ENCODE measurements around the gene ZNF791. TPM values are rescaled to one million over a fixed set of nuclear protein-coding genes. Genes with fewer than 3 reads are reported as not detected.

ZNF791 gene
- total and polyA plus RNA-seq, 2 donors from 2014 or later, result 6.5 to 34.7 TPM

DNA sequence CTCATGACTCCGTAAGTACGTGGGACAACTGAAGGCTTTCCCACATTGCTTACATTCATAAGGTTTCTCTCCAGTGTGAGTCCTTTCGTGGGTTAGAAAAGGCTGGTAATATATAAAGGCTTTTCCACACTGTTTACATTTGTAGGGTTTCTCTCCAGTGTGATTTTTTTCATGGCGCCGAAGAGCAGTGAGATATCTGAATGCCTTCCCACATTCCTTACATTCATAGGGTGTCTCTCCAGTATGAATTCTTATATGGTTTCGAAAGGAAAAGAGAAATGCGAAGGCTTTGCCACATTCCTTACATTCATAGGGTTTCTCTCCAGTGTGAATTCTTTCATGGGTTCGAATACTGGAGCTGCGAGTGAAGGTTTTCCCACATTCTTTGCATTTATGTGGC, 29.6 kb upstream of the ZNF791 start:
- Histone ChIP-seq H3K4me1 (ENCODE audit: control insufficient read depth in 2 of 3, insufficient read depth in 2 of 3, low read depth in 1 of 3, low read length in 3 of 3) (no peaks in the 10 kb centered on the region), H3K36me3 (ENCODE audit: control insufficient read depth in 2 of 3, insufficient read depth in 3 of 3, low read length in 3 of 3) (peaks cover 11 to 21% (median 18%) of the 10 kb centered on the region in 3 donors), H3K9me3 (ENCODE audit: control insufficient read depth in 2 of 3, insufficient read depth in 1 of 3, low read length in 3 of 3) (peaks cover 2 to 14% (median 5%) of the 10 kb centered on the region in 3 donors), H3K4me3 (ENCODE audit: low read length in 3 of 3) (no peak overlapping the region), H3K27me3 (ENCODE audit: control insufficient read depth, insufficient read depth, low read length) (no peaks in the 10 kb centered on the region), H3K9ac (ENCODE audit: low read length in 3 of 3) (no peak overlapping the region), H3K27ac (ENCODE audit: low read depth in 2 of 2, low read length in 2 of 2) (no peak overlapping the region)
- intact Hi-C loops (cut with DNase I), result no loop called here
- no peak for DNase-seq
- FAIRE-seq, result no peak
- TF ChIP-seq, protein P1, sequence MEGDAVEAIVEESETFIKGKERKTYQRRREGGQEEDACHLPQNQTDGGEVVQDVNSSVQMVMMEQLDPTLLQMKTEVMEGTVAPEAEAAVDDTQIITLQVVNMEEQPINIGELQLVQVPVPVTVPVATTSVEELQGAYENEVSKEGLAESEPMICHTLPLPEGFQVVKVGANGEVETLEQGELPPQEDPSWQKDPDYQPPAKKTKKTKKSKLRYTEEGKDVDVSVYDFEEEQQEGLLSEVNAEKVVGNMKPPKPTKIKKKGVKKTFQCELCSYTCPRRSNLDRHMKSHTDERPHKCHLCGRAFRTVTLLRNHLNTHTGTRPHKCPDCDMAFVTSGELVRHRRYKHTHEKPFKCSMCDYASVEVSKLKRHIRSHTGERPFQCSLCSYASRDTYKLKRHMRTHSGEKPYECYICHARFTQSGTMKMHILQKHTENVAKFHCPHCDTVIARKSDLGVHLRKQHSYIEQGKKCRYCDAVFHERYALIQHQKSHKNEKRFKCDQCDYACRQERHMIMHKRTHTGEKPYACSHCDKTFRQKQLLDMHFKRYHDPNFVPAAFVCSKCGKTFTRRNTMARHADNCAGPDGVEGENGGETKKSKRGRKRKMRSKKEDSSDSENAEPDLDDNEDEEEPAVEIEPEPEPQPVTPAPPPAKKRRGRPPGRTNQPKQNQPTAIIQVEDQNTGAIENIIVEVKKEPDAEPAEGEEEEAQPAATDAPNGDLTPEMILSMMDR (IDR thresholded peaks at IDR 0.05; ENCODE audit: borderline replicate concordance, extremely low read depth, insufficient read depth), result no peak

DNA sequence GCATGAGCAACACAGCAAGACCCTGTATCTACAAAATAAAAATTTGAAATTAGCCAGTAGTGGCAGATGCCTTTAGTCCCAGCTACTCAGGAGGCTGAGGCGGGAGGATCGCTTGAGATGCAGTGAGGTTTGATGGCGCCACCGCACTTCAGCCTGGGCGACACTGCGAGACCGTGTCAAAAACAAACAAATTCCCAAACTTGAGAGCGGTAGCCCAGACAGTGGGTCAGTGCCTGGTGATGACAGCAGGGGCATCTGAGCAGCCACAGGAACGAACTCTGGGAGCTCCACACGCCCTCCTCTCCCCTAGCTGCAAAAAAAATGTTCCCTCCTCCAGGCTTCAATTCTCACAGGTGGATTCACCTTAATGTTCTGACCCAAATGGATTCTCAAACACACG, 14.2 kb upstream of the ZNF791 start:
- TF ChIP-seq, protein P1 (IDR thresholded peaks at IDR 0.05; ENCODE audit: borderline replicate concordance, extremely low read depth, insufficient read depth), result no peak
- no peaks in the 10 kb centered on the region for H3K4me1 ChIP-seq (ENCODE audit: control insufficient read depth in 2 of 3, insufficient read depth in 2 of 3, low read depth in 1 of 3, low read length in 3 of 3)
- H3K4me3 ChIP-seq (ENCODE audit: low read length in 3 of 3), result peak overlapping the region in 1 of 3 donors; percentile 51
- no peak overlapping the region for H3K9ac ChIP-seq (ENCODE audit: low read length in 3 of 3)
- H3K36me3 ChIP-seq (ENCODE audit: control insufficient read depth in 2 of 3, insufficient read depth in 3 of 3, low read length in 3 of 3), result no peaks in the 10 kb centered on the region
- FAIRE-seq (no peak), DNase-seq (peak in 2 of 5 donors; percentile 3 to 4)
- H3K27ac ChIP-seq (ENCODE audit: low read depth in 2 of 2, low read length in 2 of 2), result no peak overlapping the region
- no peaks in the 10 kb centered on the region for H3K9me3 ChIP-seq (ENCODE audit: control insufficient read depth in 2 of 3, insufficient read depth in 1 of 3, low read length in 3 of 3)
- intact Hi-C loops (cut with DNase I), result no loop called here
- no peaks in the 10 kb centered on the region for H3K27me3 ChIP-seq (ENCODE audit: control insufficient read depth, insufficient read depth, low read length)

DNA sequence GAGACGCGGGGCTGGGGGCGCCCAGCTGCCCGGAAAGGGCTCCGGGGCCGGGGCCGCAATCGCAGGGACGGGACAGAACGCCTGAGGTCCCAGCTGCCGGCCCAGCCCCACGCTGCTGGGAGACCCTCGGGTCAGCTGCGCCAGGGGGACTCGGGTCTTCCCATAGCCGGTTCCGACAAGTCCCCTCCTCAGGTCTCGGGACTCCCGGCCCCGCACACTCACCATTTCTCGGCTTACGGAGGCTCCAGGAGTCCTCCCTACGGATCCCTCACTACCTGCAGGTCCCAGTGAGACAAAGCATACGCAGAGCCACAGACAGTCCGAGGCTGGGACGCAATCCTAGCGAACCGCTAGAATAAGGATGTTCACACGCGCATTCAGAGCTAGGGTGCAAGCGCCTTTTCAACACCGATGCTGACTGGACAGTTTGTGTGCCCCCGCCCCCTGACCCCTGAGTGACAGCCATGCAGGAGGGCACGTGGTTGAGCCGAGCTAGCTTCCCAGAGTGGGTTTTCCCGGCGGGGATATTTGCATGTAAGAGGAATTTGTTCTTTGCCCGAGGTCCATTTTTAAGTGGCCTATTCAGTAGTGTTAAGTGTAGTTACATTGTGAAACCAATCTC, 13.7 kb upstream of the ZNF791 start:
- no peak for FAIRE-seq
- H3K4me3 ChIP-seq (ENCODE audit: low read length in 3 of 3), result peak overlapping the region in 2 of 3 donors; percentile 28 to 51
- H3K4me1 ChIP-seq (ENCODE audit: control insufficient read depth in 2 of 3, insufficient read depth in 2 of 3, low read depth in 1 of 3, low read length in 3 of 3), result no peaks in the 10 kb centered on the region
- no peaks in the 10 kb centered on the region for H3K27me3 ChIP-seq (ENCODE audit: control insufficient read depth, insufficient read depth, low read length)
- H3K9ac ChIP-seq (ENCODE audit: low read length in 3 of 3), result no peak overlapping the region
- no peaks in the 10 kb centered on the region for H3K9me3 ChIP-seq (ENCODE audit: control insufficient read depth in 2 of 3, insufficient read depth in 1 of 3, low read length in 3 of 3)
- H3K27ac ChIP-seq (ENCODE audit: low read depth in 2 of 2, low read length in 2 of 2), result no peak overlapping the region
- no peaks in the 10 kb centered on the region for H3K36me3 ChIP-seq (ENCODE audit: control insufficient read depth in 2 of 3, insufficient read depth in 3 of 3, low read length in 3 of 3)
- DNase-seq, result peak in 4 of 5 donors; percentile 70 to 80 (median 74)
- TF ChIP-seq, protein P1 (IDR thresholded peaks at IDR 0.05; ENCODE audit: borderline replicate concordance, extremely low read depth, insufficient read depth), result no peak
- intact Hi-C loops (cut with DNase I), result no loop called here

DNA sequence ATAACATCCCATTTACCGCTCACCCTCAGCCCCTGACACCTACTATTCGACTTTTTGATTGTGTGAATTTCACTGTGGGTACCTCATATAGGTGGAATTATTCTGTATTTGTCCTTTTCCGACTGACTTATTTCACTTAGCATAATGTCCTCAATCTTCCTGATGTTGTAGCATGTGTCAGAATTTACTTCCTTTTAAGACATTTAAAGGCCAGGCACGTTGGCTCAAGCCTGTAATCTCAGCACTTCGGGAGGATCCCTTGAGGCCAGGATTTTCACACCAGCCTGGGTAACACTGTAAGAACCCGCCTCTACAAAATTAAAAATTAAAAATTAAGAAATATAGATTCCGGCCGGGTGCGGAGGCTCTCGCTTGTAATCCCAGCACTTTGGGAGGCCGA, 13.1 kb upstream of the ZNF791 start:
- Histone ChIP-seq H3K27ac (ENCODE audit: low read depth in 2 of 2, low read length in 2 of 2) (no peak overlapping the region), H3K9me3 (ENCODE audit: control insufficient read depth in 2 of 3, insufficient read depth in 1 of 3, low read length in 3 of 3) (no peaks in the 10 kb centered on the region), H3K4me3 (ENCODE audit: low read length in 3 of 3) (no peak overlapping the region), H3K36me3 (ENCODE audit: control insufficient read depth in 2 of 3, insufficient read depth in 3 of 3, low read length in 3 of 3) (no peaks in the 10 kb centered on the region), H3K27me3 (ENCODE audit: control insufficient read depth, insufficient read depth, low read length) (no peaks in the 10 kb centered on the region), H3K9ac (ENCODE audit: low read length in 3 of 3) (no peak overlapping the region), H3K4me1 (ENCODE audit: control insufficient read depth in 2 of 3, insufficient read depth in 2 of 3, low read depth in 1 of 3, low read length in 3 of 3) (no peaks in the 10 kb centered on the region)
- TF ChIP-seq, protein P1 (IDR thresholded peaks at IDR 0.05; ENCODE audit: borderline replicate concordance, extremely low read depth, insufficient read depth), result no peak
- intact Hi-C loops (cut with DNase I), result no loop called here
- DNase-seq (no peak), FAIRE-seq (no peak)

Data from kidney (tissue), 14 donors.